SK-N-SH treated with all-trans-retinoic acid at 6 μM for 48 hours (cell line): Measurements from ENCODE around the gene PSMC1.

Experiments
- ATAC-seq: fragments of 200-7000 bp; cut with Tn5 transposase; 3 replicates; pipeline ENCODE4 v1.9.1; 2020; ENCODE audit warnings: mild to moderate bottlenecking, moderate library complexity
- BACH2 ChIP-seq: fragments of 250-450 bp; sonication (Bioruptor Pico); IDR thresholded peaks from 2 replicates; pipeline ENCODE4 v1.9.0; 2021; ENCODE audit warnings: mild to moderate bottlenecking, borderline replicate concordance
- CSDC2 ChIP-seq: fragments of 250-450 bp; sonication (Bioruptor Pico); IDR thresholded peaks from 2 replicates; pipeline ENCODE4 v1.5.0; 2020; ENCODE audit warnings: mild to moderate bottlenecking, moderate library complexity
- ESRRG ChIP-seq: fragments of 250-450 bp; sonication (Bioruptor Pico); IDR thresholded peaks from 2 replicates; pipeline ENCODE4 v1.6.1; 2021; ENCODE audit warnings: mild to moderate bottlenecking
- OSR1 ChIP-seq: fragments of 250-450 bp; sonication (Bioruptor Pico); IDR thresholded peaks from 2 replicates; pipeline ENCODE4 v1.8.0; 2022; ENCODE audit warnings: moderate library complexity, mild to moderate bottlenecking, inconsistent platforms
- PPARA ChIP-seq: fragments of 250-450 bp; sonication (Bioruptor Pico); IDR thresholded peaks from 2 replicates; pipeline ENCODE4 v1.5.0; 2020; ENCODE audit warnings: mild to moderate bottlenecking, borderline replicate concordance
- RARB ChIP-seq: fragments of 250-450 bp; sonication (Bioruptor Pico); IDR thresholded peaks from 2 replicates; pipeline ENCODE4 v1.8.0; 2021; ENCODE audit warnings: mild to moderate bottlenecking, moderate library complexity
- SNAI2 ChIP-seq: fragments of 250-450 bp; sonication (Bioruptor Pico); IDR thresholded peaks from 2 replicates; pipeline ENCODE4 v1.5.0; 2020; ENCODE audit warnings: mild to moderate bottlenecking, moderate library complexity
- TCF4 ChIP-seq: fragments of 250-450 bp; sonication (Bioruptor Pico); IDR thresholded peaks from 2 replicates; pipeline ENCODE4 v1.8.0; 2021; ENCODE audit warnings: mild to moderate bottlenecking, moderate library complexity, borderline replicate concordance
- ZC3H10 ChIP-seq: fragments of 250-450 bp; sonication (Bioruptor Pico); IDR thresholded peaks from 2 replicates; pipeline ENCODE4 v1.5.1; 2021; ENCODE audit warnings: mild to moderate bottlenecking, moderate library complexity
- ZFP3 ChIP-seq: fragments of 250-450 bp; sonication (Bioruptor Pico); IDR thresholded peaks from 2 replicates; pipeline ENCODE4 v1.5.0; 2020; ENCODE audit warnings: mild to moderate bottlenecking, moderate library complexity
- ZFP30 ChIP-seq: fragments of 450-650 bp; formaldehyde crosslinking; IDR thresholded peaks from 2 replicates; pipeline ENCODE4 v1.5.0; 2022; ENCODE audit warnings: mild to moderate bottlenecking, moderate library complexity
- ZNF8 ChIP-seq: fragments of 450-650 bp; formaldehyde crosslinking; IDR thresholded peaks from 2 replicates; pipeline ENCODE4 v1.5.0; 2020; ENCODE audit warnings: mild to moderate bottlenecking, moderate library complexity
- TF ChIP-seq, protein P1 (sequence below): fragments of 250-450 bp; sonication (Bioruptor Pico); IDR thresholded peaks from 2 replicates; pipeline ENCODE4 v1.5.0; 2020; ENCODE audit warnings: mild to moderate bottlenecking, moderate library complexity
- TF ChIP-seq, protein P2 (sequence below): fragments of 250-450 bp; sonication (Bioruptor Pico); IDR thresholded peaks from 2 replicates; pipeline ENCODE4 v1.5.1; 2020; ENCODE audit warnings: low read depth, mild to moderate bottlenecking, moderate library complexity
- TF ChIP-seq, protein P3 (sequence below): fragments of 250-450 bp; sonication (Bioruptor Pico); IDR thresholded peaks from 2 replicates; pipeline ENCODE4 v1.8.0; 2020; ENCODE audit warnings: mild to moderate bottlenecking, moderate library complexity, borderline replicate concordance
- TF ChIP-seq, protein P4 (sequence below): fragments of 250-450 bp; sonication (Bioruptor Pico); IDR thresholded peaks from 2 replicates; pipeline ENCODE4 v1.8.0; 2021; ENCODE audit warnings: low read depth, mild to moderate bottlenecking, moderate library complexity, borderline replicate concordance

Gene PSMC1

DNA sequence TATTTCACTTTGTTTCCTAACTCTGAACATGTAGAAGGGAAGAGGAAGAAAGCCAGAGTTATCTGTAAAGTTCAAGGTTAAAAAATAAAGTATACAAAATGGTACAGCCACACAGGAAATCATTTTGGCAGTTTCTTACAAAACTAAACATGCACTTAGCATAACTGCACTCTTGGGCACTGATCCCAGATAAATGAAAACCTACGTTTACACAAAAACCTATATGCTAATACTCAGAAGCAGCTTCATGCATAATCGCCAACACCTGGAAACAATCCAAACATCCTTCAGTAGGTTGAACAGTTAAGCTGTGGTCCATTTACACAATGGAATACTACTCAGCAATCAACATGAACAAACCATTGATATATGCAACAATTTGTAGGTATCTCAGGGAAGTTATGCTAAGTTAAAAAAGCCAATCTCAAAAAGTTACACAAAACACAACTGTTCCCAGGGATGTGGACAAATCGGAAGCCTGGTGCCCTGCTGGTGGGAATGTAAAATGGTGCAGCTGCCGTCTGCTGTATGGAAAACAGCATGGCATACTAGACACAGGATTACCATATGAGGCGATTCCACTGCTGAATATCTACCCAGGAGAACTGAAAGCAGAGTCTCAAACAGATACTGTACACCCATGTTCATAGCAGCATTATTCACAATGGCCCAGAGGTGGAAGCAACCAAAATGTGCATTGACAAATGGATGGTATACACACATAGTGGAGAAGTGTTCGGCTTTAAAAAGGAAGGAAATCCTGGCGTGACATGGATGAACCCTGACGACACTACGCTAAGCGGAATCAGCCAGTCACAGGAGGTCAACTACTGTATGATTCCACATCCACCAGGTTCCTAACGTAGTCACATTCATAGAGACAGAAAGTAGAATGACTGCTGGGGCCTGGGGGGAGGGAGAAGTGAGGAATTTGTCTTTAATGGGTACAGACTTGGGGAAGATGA, 37.7 kb downstream of the PSMC1 start (continued):
- TF ChIP-seq, protein P1, sequence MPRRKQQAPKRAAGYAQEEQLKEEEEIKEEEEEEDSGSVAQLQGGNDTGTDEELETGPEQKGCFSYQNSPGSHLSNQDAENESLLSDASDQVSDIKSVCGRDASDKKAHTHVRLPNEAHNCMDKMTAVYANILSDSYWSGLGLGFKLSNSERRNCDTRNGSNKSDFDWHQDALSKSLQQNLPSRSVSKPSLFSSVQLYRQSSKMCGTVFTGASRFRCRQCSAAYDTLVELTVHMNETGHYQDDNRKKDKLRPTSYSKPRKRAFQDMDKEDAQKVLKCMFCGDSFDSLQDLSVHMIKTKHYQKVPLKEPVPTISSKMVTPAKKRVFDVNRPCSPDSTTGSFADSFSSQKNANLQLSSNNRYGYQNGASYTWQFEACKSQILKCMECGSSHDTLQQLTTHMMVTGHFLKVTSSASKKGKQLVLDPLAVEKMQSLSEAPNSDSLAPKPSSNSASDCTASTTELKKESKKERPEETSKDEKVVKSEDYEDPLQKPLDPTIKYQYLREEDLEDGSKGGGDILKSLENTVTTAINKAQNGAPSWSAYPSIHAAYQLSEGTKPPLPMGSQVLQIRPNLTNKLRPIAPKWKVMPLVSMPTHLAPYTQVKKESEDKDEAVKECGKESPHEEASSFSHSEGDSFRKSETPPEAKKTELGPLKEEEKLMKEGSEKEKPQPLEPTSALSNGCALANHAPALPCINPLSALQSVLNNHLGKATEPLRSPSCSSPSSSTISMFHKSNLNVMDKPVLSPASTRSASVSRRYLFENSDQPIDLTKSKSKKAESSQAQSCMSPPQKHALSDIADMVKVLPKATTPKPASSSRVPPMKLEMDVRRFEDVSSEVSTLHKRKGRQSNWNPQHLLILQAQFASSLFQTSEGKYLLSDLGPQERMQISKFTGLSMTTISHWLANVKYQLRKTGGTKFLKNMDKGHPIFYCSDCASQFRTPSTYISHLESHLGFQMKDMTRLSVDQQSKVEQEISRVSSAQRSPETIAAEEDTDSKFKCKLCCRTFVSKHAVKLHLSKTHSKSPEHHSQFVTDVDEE (CRISPR knock-in tag): no peak
- TF ChIP-seq BACH2 (CRISPR knock-in tag) (no peak), ZNF8 (CRISPR knock-in tag) (no peak), ZC3H10 (CRISPR knock-in tag) (no peak), OSR1 (no peak), CSDC2 (no peak), ZFP3 (CRISPR knock-in tag) (no peak)
- TF ChIP-seq, protein P2, sequence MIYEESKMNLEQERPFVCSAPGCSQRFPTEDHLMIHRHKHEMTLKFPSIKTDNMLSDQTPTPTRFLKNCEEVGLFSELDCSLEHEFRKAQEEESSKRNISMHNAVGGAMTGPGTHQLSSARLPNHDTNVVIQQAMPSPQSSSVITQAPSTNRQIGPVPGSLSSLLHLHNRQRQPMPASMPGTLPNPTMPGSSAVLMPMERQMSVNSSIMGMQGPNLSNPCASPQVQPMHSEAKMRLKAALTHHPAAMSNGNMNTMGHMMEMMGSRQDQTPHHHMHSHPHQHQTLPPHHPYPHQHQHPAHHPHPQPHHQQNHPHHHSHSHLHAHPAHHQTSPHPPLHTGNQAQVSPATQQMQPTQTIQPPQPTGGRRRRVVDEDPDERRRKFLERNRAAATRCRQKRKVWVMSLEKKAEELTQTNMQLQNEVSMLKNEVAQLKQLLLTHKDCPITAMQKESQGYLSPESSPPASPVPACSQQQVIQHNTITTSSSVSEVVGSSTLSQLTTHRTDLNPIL (CRISPR knock-in tag): no peak
- TF ChIP-seq, protein P3, sequence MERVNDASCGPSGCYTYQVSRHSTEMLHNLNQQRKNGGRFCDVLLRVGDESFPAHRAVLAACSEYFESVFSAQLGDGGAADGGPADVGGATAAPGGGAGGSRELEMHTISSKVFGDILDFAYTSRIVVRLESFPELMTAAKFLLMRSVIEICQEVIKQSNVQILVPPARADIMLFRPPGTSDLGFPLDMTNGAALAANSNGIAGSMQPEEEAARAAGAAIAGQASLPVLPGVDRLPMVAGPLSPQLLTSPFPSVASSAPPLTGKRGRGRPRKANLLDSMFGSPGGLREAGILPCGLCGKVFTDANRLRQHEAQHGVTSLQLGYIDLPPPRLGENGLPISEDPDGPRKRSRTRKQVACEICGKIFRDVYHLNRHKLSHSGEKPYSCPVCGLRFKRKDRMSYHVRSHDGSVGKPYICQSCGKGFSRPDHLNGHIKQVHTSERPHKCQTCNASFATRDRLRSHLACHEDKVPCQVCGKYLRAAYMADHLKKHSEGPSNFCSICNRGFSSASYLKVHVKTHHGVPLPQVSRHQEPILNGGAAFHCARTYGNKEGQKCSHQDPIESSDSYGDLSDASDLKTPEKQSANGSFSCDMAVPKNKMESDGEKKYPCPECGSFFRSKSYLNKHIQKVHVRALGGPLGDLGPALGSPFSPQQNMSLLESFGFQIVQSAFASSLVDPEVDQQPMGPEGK (CRISPR knock-in tag): no peak

DNA sequence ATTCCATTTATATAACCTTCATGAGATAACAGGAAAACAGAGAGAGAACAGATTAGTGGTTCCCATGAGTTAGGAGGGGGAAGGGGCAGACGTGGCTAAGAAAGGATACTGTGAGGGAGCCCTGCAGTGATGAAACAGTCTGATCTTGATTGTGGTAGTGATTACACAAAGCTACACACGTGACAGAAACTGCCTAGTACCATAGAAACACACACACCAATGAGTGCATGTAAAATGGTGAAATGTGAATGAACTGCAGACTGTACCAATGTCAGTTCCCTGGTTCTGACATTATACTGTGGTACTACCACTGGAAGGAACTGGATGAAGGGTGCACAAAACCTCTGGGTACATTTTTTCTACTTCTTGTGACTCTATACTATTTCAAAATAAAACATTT, 38.5 kb downstream of the PSMC1 start:
- no peak for ATAC-seq
- TF ChIP-seq PPARA: no peak
- no peak for TF ChIP-seq OSR1
- TF ChIP-seq, protein P4, sequence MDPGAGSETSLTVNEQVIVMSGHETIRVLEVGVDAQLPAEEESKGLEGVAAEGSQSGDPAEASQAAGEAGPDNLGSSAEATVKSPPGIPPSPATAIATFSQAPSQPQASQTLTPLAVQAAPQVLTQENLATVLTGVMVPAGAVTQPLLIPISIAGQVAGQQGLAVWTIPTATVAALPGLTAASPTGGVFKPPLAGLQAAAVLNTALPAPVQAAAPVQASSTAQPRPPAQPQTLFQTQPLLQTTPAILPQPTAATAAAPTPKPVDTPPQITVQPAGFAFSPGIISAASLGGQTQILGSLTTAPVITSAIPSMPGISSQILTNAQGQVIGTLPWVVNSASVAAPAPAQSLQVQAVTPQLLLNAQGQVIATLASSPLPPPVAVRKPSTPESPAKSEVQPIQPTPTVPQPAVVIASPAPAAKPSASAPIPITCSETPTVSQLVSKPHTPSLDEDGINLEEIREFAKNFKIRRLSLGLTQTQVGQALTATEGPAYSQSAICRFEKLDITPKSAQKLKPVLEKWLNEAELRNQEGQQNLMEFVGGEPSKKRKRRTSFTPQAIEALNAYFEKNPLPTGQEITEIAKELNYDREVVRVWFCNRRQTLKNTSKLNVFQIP (CRISPR knock-in tag): no peak
- no peak for TF ChIP-seq SNAI2 (CRISPR knock-in tag)
- TF ChIP-seq ESRRG (CRISPR knock-in tag): no peak
- TF ChIP-seq ZFP30 (CRISPR knock-in tag): no peak
- no peak for TF ChIP-seq ZNF8 (CRISPR knock-in tag)
- TF ChIP-seq ZFP3 (CRISPR knock-in tag): no peak
- TF ChIP-seq, protein P1 (CRISPR knock-in tag): no peak
- no peak for TF ChIP-seq TCF4 (CRISPR knock-in tag)
- TF ChIP-seq, all 23 proteins: peak for 0

DNA sequence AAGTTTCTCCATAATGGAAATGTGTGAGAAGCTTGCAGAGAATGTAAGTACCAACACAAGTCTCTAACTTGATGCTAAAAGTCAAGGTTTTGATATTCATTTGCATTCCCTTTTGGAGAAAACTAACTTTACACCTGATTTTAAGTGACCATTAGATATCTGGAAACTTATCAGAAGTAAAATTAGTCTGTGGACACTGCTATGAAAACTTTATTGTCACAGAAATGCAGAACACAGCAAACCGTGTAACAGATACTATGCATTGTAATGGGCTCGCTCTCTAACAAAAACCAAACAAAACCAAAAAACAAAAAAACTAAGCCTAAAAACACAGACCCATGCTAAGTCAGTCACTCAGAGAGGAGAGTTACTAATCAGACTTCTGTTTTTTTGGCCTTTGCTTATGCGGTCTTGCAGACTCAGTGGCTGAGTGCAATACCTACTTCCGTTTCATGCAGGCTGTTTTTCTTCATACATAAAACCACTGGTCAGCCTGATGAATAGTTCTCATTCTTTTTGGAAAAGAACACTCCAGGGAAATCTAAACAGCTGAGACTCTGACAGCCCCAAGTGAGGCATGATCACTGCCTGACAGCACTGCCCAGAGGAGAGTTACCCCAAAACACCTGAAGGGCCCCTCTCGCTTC, 39.6 kb downstream of the PSMC1 start:
- ATAC-seq: no peak

More for the DNA sequence above, 39.6 kb downstream of the PSMC1 start:
- TF ChIP-seq ZNF8 (CRISPR knock-in tag) (no peak), CSDC2 (no peak), RARB (CRISPR knock-in tag) (no peak), TCF4 (CRISPR knock-in tag) (no peak), ESRRG (CRISPR knock-in tag) (no peak)
- TF ChIP-seq, protein P2 (CRISPR knock-in tag): no peak
